ENCODE data around the gene LTBP1.
"Not testable (repeated sequence)": the region's sequence is repeated elsewhere in the genome, so short reads cannot be mapped to it uniquely, and the experiment has no call there.

The LTBP1 gene

GRCh38 chr2:33160191-33160590, 213.4 kb downstream of the LTBP1 start:
- DNase-seq = no peak

DNA sequence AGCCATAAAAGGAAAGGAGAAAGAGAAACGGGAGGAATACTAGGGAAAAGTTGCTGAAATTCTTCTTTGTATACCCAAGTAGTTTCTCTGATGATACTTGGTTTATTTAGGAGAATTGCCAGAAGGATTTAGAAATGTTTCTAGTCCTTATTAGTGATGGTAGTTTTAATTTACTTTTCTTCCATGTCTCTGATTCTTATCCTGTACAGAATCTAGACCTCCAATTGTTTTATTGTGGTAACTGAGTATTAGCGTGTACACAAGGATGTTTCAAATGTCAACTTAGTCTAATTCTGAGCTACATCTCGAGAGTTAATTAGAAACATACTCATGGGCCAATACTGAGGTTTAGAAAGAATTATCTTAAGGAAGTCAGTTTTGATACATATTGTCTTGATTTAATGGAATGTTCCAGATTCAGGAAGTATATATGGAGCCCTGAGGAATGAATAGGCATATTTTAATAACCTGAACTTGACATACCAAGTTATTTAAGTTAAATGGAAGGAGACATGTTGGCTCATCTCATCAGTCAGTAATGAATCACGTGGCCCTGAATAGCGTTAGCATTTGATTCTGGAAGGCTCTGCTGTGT, 219.6 kb downstream of the LTBP1 start:
- no peak for DNase-seq

- DNase-seq = no peak
Measured at GRCh38 chr2:33167622-33168245, 221.0 kb downstream of the LTBP1 start.

- no peak for DNase-seq
Measured at GRCh38 chr2:33168425-33168824, 221.7 kb downstream of the LTBP1 start.

GRCh38 chr2:33168922-33169321, 222.2 kb downstream of the LTBP1 start:
- DNase-seq = no peak

DNA sequence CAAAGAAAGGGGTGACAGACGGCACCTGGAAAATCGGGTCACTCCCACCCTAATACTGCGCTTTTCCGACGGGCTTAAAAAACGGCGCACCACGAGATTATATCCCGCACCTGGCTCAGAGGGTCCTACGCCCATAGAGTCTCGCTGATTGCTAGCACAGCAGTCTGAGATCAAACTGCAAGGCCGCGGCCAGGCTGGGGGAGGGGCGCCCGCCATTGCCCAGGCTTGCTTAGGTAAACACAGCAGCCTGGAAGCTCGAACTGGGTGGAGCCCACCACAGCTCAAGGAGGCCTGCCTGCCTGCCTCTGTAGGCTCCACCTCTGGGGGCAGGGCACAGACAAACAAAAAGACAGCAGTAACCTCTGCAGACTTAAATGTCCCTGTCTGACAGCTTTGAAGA, 223.5 kb downstream of the LTBP1 start:
- DNase-seq = not testable (repeated sequence)

DNA sequence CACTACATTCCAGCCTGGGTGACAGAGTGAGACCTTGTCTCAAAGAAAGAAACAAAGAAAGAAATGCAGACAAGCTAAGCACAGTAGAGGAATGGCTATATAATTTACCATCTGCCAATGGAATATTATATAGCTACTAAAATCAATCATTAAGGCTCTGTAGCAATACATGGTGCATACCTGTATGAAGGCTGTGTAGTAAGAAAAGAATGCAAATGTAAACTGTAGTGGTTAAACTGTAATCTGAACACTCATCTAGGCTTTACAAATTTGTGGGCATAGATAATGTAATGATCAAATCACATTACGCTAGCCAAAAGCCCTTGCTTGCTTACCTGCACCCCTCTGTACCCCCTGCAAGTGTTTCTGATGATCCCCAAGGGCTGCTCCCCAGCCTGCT, 230.9 kb downstream of the LTBP1 start:
- no peak for DNase-seq

GRCh38 chr2:33178209-33178608, 231.5 kb downstream of the LTBP1 start:
- DNase-seq = no peak

DNA sequence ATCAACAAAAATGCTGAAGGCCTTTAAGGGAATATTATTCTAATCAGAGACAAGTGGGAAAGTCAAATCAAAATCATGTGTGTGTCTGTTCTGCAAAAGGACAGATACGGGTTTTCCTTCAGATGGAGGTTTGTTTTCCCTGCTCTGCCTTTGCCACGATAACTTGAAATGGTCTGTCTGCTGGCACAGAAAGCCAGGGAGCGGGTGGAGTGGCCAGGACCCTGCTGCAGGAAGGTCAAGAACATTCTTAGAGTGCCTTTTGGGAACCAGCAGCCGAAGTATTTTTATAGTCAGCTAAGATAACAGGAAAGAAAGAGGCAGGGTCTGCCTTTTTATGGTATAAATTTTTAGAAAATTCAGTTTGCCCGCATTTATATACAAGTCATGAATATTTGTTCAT, 234.2 kb downstream of the LTBP1 start:
- no peak for DNase-seq

DNA sequence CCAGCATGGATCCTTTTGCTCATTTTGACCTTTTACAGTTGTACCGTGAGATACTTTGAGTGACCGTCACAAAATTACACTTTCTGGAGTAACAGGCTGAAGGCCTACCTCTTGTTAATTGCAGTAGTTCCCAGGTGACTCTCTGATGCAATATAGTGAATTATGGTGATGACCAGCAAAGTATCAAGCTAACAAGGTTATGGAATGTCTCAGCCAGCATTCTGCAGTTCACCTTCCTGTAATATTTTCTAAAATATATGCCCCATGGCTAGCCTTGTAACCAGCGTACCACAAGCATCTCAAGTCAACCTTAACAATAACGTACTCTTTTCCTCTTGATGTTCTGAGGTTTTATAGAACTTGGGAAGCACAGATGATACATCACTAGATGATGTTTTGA, 234.7 kb downstream of the LTBP1 start:
- DNase-seq = no peak

DNA sequence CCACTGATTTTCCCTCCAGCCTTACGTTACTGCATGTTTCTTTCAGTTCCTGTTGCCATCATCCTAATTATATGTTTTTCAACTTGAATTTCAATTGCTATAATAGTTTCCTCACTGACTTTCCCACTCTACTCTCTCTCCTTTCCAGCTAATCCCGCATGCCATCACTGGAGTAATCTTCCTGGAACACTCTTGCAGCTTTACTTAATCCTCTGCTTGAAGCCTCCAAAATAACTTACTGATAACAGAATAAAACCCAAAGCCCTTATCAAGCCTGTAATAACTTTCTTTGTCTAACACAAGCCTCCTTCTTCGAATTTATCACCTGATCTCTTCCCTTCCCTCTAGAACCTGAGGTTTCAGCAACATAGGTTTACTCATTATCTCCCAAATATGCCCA, 237.3 kb downstream of the LTBP1 start:
- no peak for DNase-seq

DNA sequence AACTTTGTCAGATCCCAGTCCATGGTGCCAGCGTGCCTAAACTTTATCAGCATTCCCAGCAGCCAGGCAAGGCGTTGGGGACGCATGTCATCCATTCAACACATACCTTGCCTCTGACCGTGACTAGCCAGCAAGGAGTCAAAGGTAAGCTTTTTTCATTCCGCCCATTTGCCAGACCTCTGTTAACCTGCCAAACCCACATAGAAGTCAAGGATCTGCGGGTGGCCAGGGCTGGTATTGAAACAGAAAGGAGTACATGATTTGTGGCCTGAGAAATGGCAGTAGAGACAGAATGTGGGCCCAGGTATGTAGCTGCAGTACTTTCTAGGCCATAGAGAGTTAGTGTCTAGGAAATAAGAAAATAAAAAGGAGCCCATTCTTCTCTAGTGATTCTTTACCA, 240.2 kb downstream of the LTBP1 start:
- DNase-seq = no peak

- DNase-seq = no peak
Measured at GRCh38 chr2:33188799-33189198, 242.0 kb downstream of the LTBP1 start.

- no peak for DNase-seq
Measured at GRCh38 chr2:33190393-33190937, 243.7 kb downstream of the LTBP1 start.

DNA sequence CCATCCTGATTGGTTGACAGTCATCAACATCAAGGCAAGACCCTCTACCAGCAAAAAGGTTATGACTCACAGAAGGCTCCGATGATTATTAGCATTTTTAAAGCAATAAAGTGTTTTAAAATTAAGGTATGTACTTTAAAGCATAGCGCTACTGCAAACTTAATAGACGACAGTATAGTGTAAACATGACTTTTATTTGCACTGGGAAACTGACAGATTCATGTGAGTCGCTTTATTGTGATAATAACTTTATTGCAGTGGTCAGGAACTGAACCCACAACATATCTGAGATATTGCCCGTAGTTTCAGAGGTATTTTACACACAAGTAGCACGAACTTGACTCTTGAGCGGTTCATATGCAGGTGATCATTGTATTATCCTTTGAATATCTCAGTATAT, 249.1 kb downstream of the LTBP1 start:
- no peak for DNase-seq

DNA sequence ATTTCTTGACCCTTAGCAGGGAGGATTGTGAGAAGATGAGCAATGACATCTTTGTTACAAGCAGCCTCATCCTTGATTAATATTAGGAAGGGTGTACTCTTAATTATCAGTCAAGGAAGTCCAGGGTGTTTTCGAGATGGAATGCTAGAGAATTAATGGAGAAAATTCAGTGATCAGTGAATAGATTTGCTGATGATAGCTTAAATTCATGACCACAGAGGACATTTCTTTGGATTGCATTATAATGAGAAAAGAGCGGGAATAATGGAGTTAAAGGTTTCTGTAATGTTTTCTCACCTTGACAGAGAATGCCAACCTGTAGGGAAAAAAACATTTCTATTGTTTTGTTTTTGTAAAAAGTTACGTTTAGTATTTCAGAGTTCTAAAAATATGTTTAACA, 249.9 kb downstream of the LTBP1 start:
- no peak for DNase-seq

DNA sequence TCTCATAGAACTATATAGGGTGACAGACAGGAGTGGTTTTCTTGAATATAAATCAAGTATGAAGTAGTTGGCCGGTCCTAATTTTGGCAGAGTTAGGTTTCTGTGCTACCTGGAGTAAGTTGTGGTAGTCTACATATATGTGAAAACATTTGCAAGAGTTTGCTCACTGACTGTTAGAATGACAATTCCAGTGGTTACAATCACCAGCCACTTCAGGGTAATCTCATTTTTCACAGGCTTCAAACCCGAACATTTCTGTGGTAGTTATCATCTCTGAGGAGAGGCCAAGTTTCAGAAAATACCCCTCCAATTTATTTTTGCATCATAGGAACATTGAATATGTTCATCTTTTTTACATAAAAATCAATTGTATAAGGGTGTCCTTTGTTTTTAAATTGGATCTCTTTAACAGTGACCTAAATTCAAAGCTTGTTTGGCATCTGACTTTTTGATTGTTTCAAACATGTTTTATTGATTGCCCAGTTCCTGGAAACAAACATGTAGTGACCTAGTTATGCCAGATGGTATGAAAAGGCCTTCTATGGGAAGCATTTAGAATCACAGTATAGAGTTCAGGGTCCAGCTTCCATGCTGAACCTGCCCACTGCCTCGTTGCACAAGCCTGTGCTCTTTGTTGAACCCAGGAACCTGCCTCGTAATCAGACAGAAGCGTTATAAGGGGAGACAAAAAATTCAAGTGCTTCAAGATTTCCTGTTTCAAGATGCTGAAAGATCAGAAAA, 250.6 kb downstream of the LTBP1 start:
- DNase-seq = no peak

DNA sequence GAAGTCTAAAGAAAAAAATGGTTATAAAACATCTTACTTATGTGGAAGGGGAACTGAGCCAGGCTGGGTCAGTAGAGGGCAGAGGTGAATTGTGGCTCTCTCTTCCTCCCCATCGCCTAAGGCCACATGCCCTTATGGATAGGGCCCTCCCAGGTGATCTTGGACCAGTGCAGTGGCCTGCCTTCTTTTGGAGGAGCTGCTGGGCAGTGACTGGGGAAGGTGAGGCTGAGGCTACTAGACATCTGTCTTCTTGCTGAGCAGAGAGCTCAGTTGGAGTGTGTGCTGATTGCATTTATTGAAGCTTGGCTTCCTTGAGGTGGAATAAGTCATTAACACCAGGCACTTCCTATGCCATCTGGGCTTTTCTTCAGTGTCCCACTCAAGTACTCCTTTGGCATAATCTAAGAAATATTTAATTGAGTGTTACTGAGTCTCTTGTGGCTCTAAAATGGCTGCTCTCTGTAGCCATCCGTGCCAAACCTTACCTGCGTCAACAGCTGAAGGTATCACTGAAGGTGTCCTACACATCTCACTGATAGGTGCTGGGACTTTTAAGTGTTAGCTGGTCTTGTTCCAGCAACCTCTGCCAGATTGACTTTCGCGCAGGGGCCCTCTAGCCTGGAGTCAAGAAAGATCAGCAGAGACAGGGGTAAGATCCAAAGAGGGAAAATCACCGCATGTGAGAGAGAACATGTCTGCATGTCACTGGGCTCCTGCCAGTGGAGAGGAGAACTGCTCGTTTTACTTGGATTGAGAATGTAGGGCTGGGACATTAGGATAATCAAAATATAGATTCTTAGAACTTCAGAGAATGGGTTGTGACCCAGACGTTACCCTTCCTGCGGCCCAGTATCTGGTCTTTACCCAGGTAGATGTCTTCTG, 256.1 kb downstream of the LTBP1 start:
- DNase-seq = no peak

- no peak for DNase-seq
Measured at GRCh38 chr2:33204945-33205344, 258.2 kb downstream of the LTBP1 start.

DNA sequence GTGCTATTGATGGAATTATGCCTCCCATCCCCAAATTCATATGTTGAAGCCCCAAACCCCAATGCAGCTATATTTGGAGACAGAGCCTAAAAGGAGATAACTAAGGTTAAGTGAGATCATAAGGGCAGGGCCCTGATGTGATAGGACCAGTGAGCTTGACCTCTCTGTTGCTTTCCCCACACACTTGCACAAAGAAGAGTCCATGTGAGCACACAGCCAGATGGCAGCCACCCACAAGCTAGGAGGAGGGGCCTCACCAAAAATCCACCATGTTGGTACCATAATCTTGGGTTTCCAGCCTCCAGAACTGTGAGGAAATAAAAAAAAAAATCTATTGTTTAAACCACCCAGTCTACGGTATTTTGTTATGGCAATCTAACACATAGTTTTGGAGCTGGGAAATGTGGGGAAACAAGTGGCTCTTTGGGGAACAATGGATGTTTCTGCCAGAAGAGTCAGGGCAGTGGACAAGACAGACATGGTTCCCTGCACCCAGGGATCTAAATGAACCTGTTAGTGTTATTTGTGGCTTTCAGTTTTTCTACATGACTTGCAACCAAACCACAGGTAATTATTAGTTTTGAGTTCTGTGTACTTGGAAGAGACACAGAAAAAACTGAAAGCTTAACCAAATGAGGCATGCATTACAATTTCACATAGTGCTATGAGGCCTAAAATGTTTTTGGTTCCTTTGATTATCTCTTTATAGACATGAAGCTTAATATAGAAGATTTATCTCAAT, 259.1 kb downstream of the LTBP1 start:
- DNase-seq = no peak

- no peak for DNase-seq
Measured at GRCh38 chr2:33207151-33207740, 260.5 kb downstream of the LTBP1 start.

GRCh38 chr2:33208400-33208799, 261.6 kb downstream of the LTBP1 start:
- DNase-seq = no peak
